ENCODE data around the gene CACNA2D4.

- TF ChIP-seq, protein P1, sequence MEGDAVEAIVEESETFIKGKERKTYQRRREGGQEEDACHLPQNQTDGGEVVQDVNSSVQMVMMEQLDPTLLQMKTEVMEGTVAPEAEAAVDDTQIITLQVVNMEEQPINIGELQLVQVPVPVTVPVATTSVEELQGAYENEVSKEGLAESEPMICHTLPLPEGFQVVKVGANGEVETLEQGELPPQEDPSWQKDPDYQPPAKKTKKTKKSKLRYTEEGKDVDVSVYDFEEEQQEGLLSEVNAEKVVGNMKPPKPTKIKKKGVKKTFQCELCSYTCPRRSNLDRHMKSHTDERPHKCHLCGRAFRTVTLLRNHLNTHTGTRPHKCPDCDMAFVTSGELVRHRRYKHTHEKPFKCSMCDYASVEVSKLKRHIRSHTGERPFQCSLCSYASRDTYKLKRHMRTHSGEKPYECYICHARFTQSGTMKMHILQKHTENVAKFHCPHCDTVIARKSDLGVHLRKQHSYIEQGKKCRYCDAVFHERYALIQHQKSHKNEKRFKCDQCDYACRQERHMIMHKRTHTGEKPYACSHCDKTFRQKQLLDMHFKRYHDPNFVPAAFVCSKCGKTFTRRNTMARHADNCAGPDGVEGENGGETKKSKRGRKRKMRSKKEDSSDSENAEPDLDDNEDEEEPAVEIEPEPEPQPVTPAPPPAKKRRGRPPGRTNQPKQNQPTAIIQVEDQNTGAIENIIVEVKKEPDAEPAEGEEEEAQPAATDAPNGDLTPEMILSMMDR (conservative IDR thresholded peaks at IDR 0.05; ENCODE audit: low read depth, low read length): peak; percentile 91
- no peak for TF ChIP-seq EZH2 (IDR thresholded peaks at IDR 0.05; ENCODE audit: low read length, unreplicated experiment)
Observed at GRCh38 chr12:1939801-1940607, 21.6 kb upstream of the CACNA2D4 start.
